ENCODE data around the gene ANKRD13C.
A peak's percentile ranks its signal among the peaks of the same experiment; 100 is the strongest.
"Not testable (repeated sequence)": the region's sequence is repeated elsewhere in the genome, so short reads cannot be mapped to it uniquely, and the experiment has no call there.

Gene ANKRD13C

DNA sequence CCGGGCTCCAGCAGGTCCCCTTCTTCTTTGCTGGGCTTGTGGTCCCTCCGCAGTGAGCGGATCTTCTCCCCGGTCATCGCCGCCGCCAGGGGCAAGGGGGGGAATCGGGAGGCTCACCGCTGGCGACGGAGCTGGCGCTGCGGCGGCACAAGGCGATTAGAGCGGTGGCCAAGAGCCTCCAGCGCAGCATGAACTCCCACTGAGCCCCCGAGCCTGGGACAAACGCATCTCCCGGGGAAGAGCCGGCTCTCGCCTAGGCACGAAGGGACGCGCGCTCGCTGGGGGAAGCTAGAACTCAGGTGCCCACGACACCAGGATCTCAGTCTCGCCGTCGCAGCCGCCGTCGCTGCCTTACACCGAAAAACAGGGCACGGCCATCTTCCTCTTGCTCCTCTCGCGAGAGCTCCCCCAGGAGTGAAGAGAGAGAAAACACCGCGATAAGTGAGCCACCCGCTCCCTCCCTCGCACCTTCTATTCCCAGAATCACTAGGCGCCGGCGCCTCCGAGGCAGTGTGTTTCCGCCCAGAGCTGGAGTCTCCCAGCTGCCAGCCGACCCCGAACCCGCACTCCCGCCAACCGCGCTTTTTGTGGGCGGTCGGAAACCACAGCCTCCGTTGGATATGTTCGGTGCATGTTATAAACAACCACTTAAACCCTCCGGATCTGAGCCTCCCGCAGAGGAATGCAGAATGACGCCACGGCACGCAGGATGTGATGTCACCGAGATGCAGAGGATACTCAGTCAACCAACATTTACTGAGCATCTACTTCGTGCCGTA lies at the start of gene ANKRD13C:
TSS of gene ANKRD13C (minus strand) at position 391 of the 779 bp plus-strand sequence. CDS start at position 77, 314 bp downstream.
- DNase-seq (ENCODE audit: low spot score), result peak; percentile 96

GRCh38 chr1:70403759-70404158 lies 49.2 kb upstream of the ANKRD13C start:
- DNase-seq (ENCODE audit: low spot score), result no peak

GRCh38 chr1:70401974-70402373 lies 47.5 kb upstream of the ANKRD13C start:
- DNase-seq (ENCODE audit: low spot score), result no peak

DNA sequence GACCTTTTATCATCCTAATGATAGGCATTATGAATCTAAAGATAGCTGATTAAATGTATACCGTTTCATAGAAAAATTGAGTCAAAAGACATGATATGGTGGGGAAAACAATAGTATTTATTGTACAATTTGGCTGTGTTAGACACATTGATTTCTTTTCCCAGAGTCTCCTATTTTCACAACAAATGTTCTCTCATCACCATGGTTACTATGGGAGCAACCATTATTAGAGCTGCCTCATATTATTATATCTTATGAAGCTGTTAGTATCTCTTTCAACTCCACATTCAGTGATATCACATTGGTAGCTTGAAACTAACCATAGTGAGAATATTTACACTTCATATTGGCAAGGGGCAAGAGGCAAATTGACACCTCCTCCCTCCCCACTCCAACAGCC lies 45.8 kb upstream of the ANKRD13C start:
- DNase-seq (ENCODE audit: low spot score), result no peak

GRCh38 chr1:70397013-70397412 lies 42.5 kb upstream of the ANKRD13C start:
- DNase-seq (ENCODE audit: low spot score), result no peak

DNA sequence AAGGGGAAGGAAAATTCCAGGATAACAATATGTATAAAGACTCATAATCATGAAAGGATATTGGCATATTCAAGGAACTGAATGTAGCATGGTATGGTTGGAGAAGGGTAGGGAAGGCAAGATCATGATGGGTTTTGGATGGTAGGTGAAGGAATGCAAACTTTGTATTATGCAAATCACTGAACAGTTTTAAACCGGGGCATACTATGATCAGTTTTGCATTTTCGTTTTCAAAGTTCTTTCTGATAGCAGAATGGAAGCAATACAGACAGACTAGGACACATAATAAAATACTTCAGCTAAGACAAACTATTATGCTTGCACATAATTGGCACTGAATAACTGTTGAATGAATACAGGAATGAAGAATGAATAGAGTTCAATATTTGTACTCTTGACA lies 42.1 kb upstream of the ANKRD13C start:
- DNase-seq (ENCODE audit: low spot score), result no peak

- DNase-seq (ENCODE audit: low spot score), result no peak
These were observed 38.1 kb upstream of the ANKRD13C start for GRCh38 chr1:70392626-70393025.

DNA sequence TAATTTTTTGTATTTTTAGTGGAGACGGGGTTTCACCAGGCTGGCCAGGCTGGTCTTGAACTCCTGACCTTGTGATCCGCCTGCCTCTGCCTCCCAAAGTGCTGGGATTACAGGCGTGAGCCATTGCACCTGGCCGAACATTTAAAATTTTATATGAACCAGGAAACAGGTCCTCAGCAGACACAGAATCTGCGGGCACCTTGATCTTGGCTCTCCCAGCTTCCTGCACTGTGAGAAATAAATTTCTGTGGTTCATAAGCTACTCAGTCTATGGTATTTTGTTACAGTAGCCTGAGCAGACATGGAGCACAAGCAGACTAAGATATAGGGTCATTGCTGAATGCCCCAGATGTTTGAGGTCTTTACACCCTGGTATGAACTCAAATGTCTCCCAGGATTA lies 33.0 kb upstream of the ANKRD13C start:
- DNase-seq (ENCODE audit: low spot score), result no peak

DNA sequence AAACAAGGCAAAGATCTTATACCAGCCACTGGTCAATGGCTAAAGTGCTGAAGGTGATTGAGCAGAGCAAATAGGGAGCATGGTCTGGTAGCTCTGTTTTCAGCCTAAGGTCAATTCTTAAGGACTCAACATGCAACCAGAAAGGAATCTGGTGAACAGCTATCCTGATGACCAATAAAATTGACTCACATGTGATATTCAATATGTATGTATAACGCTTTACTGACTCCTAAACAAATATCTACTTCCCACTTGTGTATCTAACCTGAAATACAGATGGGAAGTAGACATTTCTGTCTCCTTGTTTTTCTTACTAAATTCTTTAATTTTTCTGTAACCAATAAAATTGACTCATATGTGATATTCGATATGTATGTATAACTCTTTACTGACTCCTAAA lies 31.6 kb upstream of the ANKRD13C start:
- DNase-seq (ENCODE audit: low spot score), result no peak

GRCh38 chr1:70385477-70385876 lies 31.0 kb upstream of the ANKRD13C start:
- no peak for DNase-seq (ENCODE audit: low spot score)

DNA sequence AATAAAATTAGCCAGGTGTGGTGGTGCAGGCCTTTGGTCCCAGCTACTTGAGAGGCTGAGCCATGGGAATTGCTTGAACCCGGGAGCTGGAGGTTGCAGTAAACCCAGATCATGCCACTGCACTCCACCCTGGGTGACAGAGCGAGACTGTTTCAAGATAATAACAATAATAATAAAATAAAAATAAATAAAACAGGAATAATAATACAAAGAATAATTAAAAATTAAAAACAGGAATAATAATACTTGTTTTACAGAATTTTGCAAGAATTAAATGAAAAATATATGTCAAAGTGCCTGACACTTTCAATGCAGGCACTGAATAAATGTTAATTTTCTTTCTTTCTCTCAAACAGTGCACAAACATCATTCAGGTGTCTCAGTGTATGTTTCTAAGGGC lies 30.0 kb upstream of the ANKRD13C start:
- DNase-seq (ENCODE audit: low spot score), result no peak

GRCh38 chr1:70383483-70383882 lies 29.0 kb upstream of the ANKRD13C start:
- no peak for DNase-seq (ENCODE audit: low spot score)

GRCh38 chr1:70382682-70383081 lies 28.2 kb upstream of the ANKRD13C start:
- peak; percentile 33 for DNase-seq (ENCODE audit: low spot score)

DNA sequence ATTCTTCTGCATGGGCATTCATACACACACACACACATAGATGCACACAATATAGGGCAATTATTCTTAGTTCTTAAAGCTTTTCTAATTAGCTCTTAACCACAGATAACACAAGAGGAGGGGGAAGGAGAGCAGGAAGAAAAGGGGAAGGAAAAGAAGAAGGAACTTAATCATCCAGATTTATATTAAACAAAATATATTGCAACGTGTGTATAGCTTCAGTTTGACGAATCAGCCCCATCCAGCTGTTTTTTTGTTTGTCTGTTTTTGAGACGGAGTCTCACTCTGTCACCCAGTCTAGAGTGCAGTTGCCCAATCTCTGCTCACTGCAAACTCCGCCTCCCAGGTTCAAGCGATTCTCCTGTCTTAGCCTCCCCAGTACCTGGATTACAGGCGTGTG lies 21.7 kb upstream of the ANKRD13C start:
- no peak for DNase-seq (ENCODE audit: low spot score)

DNA sequence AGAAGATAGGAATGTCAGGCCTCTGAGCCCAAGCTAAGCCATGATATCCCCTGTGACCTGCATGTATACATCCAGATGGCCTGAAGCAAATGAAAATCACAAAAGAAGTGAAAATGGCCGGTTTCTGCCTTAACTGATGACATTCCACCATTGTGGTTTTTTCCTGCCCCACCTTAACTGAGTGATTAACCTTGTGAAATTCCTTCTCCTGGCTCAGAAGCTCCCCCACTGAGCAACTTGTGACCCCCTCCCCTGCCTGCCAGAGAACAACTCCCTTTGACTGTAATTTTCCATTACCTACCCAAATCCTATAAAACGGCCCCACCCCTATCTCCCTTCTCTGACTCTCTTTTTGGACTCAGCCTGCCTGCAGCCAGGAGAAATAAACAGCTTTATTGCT lies 19.1 kb upstream of the ANKRD13C start:
- not testable (repeated sequence) for DNase-seq (ENCODE audit: low spot score)

DNA sequence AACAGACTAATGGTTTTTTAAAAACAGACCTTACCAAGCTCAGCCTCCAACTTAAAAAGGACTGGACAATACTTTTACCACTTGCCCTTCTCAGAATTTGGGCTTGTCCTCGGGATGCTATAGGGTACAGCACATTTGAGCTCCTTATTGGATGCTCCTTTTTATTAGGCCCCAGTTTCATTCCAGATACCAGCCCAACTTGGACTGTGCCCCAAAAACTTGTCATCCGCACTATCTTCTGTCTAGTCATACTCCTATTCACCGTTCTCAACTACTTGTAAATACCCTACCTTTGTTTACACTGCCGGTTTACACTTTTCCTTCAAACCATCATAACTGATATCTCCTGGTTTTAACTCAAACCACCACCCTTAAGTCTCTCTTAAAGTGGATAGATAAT lies 17.9 kb upstream of the ANKRD13C start:
- DNase-seq (ENCODE audit: low spot score), result no peak

GRCh38 chr1:70371586-70371985 lies 17.1 kb upstream of the ANKRD13C start:
- DNase-seq (ENCODE audit: low spot score), result not testable (repeated sequence)

GRCh38 chr1:70367397-70367796 lies 12.9 kb upstream of the ANKRD13C start:
- not testable (repeated sequence) for DNase-seq (ENCODE audit: low spot score)

GRCh38 chr1:70366997-70367396 lies 12.5 kb upstream of the ANKRD13C start:
- DNase-seq (ENCODE audit: low spot score), result peak; percentile 18

DNA sequence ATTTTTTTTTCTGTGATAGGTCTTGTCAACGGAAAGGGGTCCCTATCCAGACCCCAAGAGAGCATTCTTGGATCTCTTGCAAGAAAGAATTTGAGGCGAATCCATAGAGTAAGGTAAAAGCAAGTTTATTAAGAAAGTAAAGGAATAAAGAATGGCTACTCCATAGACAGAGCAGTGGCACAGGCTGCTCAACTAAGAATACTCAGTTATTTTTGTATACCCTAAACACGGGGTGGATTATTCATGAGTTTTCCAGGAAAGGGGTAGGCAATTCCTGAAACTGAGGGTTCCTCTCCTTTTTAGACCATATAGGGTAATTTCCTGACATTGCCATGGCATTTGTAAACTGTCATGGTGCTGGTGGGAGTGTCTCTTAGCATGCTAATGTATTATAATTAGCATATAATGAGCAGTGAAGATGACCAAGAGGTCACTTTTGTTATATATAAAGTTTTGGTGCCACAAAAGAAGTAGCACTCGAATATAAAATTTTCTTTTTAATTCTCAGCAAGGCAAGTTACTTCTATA lies 12.0 kb upstream of the ANKRD13C start:
- not testable (repeated sequence) for DNase-seq (ENCODE audit: low spot score)

DNA sequence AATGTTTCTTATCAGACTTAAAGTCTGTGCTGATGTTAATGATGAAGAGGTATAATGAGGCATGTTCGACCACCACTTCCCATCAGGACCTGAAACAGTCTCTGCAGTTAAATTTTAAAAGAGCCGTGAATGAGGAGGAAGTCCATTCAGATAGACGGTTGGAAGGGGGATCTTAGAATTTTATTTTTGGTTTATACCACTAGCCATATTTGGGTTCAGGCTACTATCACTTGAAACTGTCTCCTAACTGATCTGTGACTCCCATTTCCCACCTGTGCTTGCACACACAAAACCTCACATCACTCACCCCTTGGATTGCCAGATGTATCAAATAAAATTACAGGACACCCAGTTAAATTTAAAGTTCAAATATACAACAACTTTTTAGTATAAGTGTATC lies 9.9 kb upstream of the ANKRD13C start:
- DNase-seq (ENCODE audit: low spot score), result no peak

- DNase-seq (ENCODE audit: low spot score), result peak; percentile 57
These were observed 7.3 kb upstream of the ANKRD13C start for GRCh38 chr1:70361727-70362398.

- DNase-seq (ENCODE audit: low spot score), result no peak
These were observed 5.8 kb upstream of the ANKRD13C start for GRCh38 chr1:70360321-70360720.

All from kidney tubule cell (primary cell).